GM12872 (cell line): ENCODE measurements around the gene TFAM.

Source experiments
- CTCF ChIP-seq: IDR thresholded peaks from 3 replicates; pipeline ENCODE4 v1.5.1; 2011; ENCODE audit warnings: low read depth, mild to moderate bottlenecking, low read length, moderate library complexity; ENCODE audit not compliant: insufficient read depth

The TFAM gene

GRCh38 chr10:58397830-58398229 is 12.6 kb downstream of the TFAM start:
- TF ChIP-seq CTCF, result no peak

GRCh38 chr10:58399410-58399809 is 14.2 kb downstream of the TFAM start:
- TF ChIP-seq CTCF, result no peak

GRCh38 chr10:58400609-58401008 is 15.4 kb downstream of the TFAM start:
- no peak for TF ChIP-seq CTCF

GRCh38 chr10:58404001-58404400 is 18.8 kb downstream of the TFAM start:
- no peak for TF ChIP-seq CTCF

GRCh38 chr10:58409956-58410610 is 24.9 kb downstream of the TFAM start:
- TF ChIP-seq CTCF, result no peak

- no peak for TF ChIP-seq CTCF
These were observed 27.3 kb downstream of the TFAM start for GRCh38 chr10:58412502-58412961.

GRCh38 chr10:58414270-58415041 is 29.2 kb downstream of the TFAM start:
- no peak for TF ChIP-seq CTCF
